ENCODE measurements around the gene AWAT1.
"Not testable (repeated sequence)": the region's sequence is repeated elsewhere in the genome, so short reads cannot be mapped to it uniquely, and the experiment has no call there.

AWAT1 gene

GRCh38 chrX:70234355-70234754, at the start of gene AWAT1:
Gene AWAT1, plus strand, starts transcription at chrX:70234655. Its CDS starts 41 bp downstream, at chrX:70234696.
- no peak for DNase-seq

- no peak for DNase-seq
Observed at GRCh38 chrX:70190225-70190624, 44.2 kb upstream of the AWAT1 start.

GRCh38 chrX:70196961-70197720, 37.3 kb upstream of the AWAT1 start:
- DNase-seq = no peak

- no peak for DNase-seq
Observed at GRCh38 chrX:70201732-70202131, 32.7 kb upstream of the AWAT1 start.

- DNase-seq = no peak
Observed at GRCh38 chrX:70208479-70208878, 26.0 kb upstream of the AWAT1 start.

- not testable (repeated sequence) for DNase-seq
Observed at GRCh38 chrX:70209570-70209969, 24.9 kb upstream of the AWAT1 start.

- DNase-seq = no peak
Observed at GRCh38 chrX:70219938-70220764, 14.3 kb upstream of the AWAT1 start.

GRCh38 chrX:70226048-70226447, 8.4 kb upstream of the AWAT1 start:
- no peak for DNase-seq

GRCh38 chrX:70226687-70227086, 7.8 kb upstream of the AWAT1 start:
- no peak for DNase-seq

- DNase-seq = no peak
Observed at GRCh38 chrX:70231666-70232065, 2.8 kb upstream of the AWAT1 start.

- DNase-seq = no peak
Observed at GRCh38 chrX:70240751-70241150, 6.3 kb downstream of the AWAT1 start.

- DNase-seq = no peak
Observed at GRCh38 chrX:70241501-70241900, 7.0 kb downstream of the AWAT1 start.

- not testable (repeated sequence) for DNase-seq
Observed at GRCh38 chrX:70243601-70244000, 9.1 kb downstream of the AWAT1 start.

GRCh38 chrX:70244881-70245280, 10.4 kb downstream of the AWAT1 start:
- DNase-seq = no peak

GRCh38 chrX:70247252-70247651, 12.8 kb downstream of the AWAT1 start:
- DNase-seq = no peak

- no peak for DNase-seq
Observed at GRCh38 chrX:70252491-70252890, 18.0 kb downstream of the AWAT1 start.

- no peak for DNase-seq
Observed at GRCh38 chrX:70253377-70254062, 19.1 kb downstream of the AWAT1 start.

GRCh38 chrX:70254063-70254400, 19.6 kb downstream of the AWAT1 start:
- no peak for DNase-seq

- DNase-seq = no peak
Observed at GRCh38 chrX:70254909-70255308, 20.5 kb downstream of the AWAT1 start.

- no peak for DNase-seq
Observed at GRCh38 chrX:70255452-70255851, 21.0 kb downstream of the AWAT1 start.

- no peak for DNase-seq
Observed at GRCh38 chrX:70257423-70258288, 23.2 kb downstream of the AWAT1 start.

- DNase-seq = no peak
Observed at GRCh38 chrX:70260104-70260503, 25.6 kb downstream of the AWAT1 start, which contains the start of gene P2RY4. Gene P2RY4, minus strand, starts transcription at chrX:70260204. Its CDS starts 580 bp downstream, at chrX:70259624.
